Lower leg skin (tissue), 4 donors: ENCODE measurements around the gene CEP76. TPM values are rescaled to one million over a fixed set of nuclear protein-coding genes. Genes with fewer than 3 reads are reported as not detected.

Source experiments
- DNase-seq, 2 donors: peaks; one replicate each; pipeline ENCODE4 v3.0.0-alpha.2; 2019; ENCODE audit warnings: low spot score in 2 of 2
- H3K4me3 ChIP-seq: fragments of 200-600 bp; sonication (generic); 2 replicates; pipeline ENCODE4 v1.5.1; 2017; ENCODE audit warnings: mild to moderate bottlenecking, low read depth; ENCODE audit not compliant: poor library complexity, severe bottlenecking
- POLR2A ChIP-seq, 2 donors: fragments of 450-650 bp; IDR thresholded peaks; one replicate each; pipeline ENCODE4 v1.6.1; 2016 to 2017; ENCODE audit warnings: antibody characterized with exemption in 2 of 2, mild to moderate bottlenecking in 1 of 2, moderate library complexity in 1 of 2
- WGBS, 2 donors: methylation state at CpG; one replicate each; pipeline ENCODE4 v1.1.5; 2018; 5-methylcytosine and 5-hydroxymethylcytosine counted together
- intact Hi-C: fragments of 100-400 bp; cut with DNase I; formaldehyde crosslinking; loops from one replicate; pipeline ENCODE4 v1.15.0; 2023; ENCODE audit warnings: low total_unique reads
- total RNA-seq, 4 donors: library from RNA; depleted of rRNA; stranded (reverse); fragments of >200 nt; gene quantifications; one replicate each; pipeline ENCODE4 v1.1.0, GENCODE V29; 2016
- TF ChIP-seq, protein P1 (sequence below), 3 donors: fragments of 450-650 bp; IDR thresholded peaks; one replicate each; pipeline ENCODE4 v1.5.1; 2016; ENCODE audit warnings: antibody characterized with exemption in 3 of 3, mild to moderate bottlenecking in 3 of 3, moderate library complexity in 2 of 3

Gene CEP76
- total RNA-seq, 4 donors from 2014 or later = 16.1 to 18.9 (median 18.0) TPM

DNA sequence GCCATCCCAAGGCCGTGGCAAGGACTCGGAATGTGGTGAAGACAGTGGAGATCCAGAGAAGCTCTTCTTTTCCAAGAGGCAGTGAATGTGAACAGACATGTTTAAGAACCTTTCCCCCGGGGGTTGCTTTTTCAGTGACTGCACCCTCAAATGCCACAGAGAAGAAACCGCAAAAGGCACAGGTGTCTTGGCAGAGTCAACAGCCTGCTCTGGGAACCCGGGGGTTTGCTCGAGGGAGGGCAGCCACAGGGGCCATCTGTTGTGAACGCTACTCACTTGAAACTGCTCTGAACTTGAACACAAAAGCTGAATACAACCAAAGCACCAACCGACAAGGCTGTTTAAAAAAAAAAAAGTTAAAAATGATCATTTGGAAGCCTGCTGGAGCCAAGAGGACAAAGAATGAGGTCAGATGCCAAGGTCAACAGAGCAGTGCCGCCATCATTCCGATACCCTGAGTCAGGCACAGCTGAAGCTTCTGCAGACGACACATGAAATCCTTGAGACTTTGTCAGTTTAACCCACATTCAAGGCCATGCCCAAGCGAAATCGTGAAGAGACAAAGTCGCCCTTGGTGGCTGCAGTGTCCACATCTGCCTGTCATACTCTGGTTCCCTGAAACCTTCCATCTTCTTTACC is 47.7 kb upstream of the CEP76 start:
- peak in 1 of 2 donors; percentile 34 for DNase-seq
- no peak for TF ChIP-seq POLR2A (IDR thresholded peaks at IDR 0.05)
- TF ChIP-seq, protein P1, sequence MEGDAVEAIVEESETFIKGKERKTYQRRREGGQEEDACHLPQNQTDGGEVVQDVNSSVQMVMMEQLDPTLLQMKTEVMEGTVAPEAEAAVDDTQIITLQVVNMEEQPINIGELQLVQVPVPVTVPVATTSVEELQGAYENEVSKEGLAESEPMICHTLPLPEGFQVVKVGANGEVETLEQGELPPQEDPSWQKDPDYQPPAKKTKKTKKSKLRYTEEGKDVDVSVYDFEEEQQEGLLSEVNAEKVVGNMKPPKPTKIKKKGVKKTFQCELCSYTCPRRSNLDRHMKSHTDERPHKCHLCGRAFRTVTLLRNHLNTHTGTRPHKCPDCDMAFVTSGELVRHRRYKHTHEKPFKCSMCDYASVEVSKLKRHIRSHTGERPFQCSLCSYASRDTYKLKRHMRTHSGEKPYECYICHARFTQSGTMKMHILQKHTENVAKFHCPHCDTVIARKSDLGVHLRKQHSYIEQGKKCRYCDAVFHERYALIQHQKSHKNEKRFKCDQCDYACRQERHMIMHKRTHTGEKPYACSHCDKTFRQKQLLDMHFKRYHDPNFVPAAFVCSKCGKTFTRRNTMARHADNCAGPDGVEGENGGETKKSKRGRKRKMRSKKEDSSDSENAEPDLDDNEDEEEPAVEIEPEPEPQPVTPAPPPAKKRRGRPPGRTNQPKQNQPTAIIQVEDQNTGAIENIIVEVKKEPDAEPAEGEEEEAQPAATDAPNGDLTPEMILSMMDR (IDR thresholded peaks at IDR 0.05) = no peak
- intact Hi-C loops = no loop called here
- 48 to 62% methylated on average over 14 of the region's 14 CpGs for WGBS, 2 donors
- H3K4me3 ChIP-seq = no peak overlapping the region

DNA sequence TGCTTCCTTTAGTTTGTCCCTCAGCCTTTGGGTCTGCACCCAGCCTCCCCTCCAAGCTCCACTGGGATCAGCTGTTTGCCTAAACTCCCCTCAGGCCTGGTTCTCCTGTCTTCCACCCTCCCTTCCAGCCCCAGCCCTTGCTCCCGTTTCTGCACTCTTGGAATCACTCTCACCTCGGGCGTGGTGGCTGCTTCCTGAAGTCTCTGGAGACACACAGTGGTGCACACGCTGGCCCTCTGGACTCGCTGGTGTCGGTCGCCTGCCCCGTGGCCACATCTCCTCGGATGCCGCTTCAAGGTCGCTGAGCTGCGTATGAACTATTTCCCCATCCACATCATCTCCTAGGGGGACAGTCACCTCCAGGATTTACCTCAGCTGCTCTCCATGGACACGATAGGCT is 46.6 kb upstream of the CEP76 start:
- TF ChIP-seq, protein P1 (IDR thresholded peaks at IDR 0.05) = no peak
- peak in 1 of 2 donors; percentile 64 for DNase-seq
- intact Hi-C loops = no loop called here
- no peak overlapping the region for H3K4me3 ChIP-seq
- WGBS, 2 donors = 77 to 78% methylated on average over 13 of the region's 13 CpGs

DNA sequence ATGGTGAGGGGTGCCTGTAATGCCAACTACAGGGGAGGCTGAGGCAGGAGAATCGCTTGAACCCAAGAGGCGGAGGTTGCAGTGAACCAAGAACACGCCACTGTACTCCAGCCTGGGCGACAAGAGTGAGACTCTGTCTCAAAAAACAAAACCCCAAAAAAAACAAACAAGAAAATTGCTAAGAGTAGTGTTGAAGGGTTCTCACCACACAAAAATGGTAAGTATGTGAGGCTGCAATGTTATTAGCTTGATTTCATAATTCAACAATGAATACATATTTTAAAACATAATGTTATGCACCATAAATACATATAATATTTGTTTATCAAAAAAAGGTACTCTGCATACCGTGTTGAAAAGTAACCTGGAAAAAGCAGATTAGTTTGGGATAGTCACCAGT is 46.1 kb upstream of the CEP76 start:
- intact Hi-C loops = no loop called here
- TF ChIP-seq, protein P1 (IDR thresholded peaks at IDR 0.05) = no peak
- no peak for TF ChIP-seq POLR2A (IDR thresholded peaks at IDR 0.05)
- no peak for DNase-seq
- no peak overlapping the region for H3K4me3 ChIP-seq
- 88 to 95% methylated on average over 5 of the region's 5 CpGs for WGBS, 2 donors

DNA sequence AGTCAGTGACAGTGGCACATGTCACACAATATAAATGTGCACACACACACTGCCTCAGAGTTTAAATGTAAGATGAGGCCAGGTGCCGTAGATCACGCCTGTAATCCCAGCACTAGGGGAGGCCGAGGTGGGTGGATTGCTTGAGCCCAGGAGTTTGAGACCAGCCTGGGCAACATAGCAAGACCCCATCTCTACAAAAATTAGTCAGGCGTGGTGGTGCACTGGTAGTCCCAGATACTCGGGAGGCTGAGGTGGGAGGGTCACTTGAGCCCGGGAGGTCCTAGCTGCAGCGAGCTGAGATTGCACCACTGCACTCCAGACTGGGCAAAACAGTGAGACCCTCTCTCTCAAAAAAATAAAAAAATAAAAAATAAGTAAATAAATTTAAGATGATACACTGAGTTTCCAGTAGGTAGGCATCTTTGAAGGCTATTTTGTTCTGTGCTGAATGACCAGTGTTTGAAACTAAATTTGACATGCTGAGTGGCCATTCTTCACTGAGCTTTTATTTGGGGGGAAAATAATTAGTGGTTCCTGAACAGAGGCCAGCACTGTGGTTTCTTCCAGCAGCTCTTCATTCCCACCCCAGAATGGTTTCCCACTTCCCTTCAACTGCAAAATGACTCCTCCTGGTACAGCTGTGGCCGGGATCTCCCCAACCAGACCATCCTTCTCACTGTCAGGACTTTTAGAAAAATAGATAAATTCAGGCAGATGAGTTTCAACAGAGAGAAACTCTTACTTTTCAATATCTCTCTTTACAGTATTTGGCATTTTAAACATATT is 45.2 kb upstream of the CEP76 start:
- peak in 1 of 2 donors; percentile 43 for DNase-seq
- H3K4me3 ChIP-seq = no peak overlapping the region
- TF ChIP-seq, protein P1 (IDR thresholded peaks at IDR 0.05) = no peak
- TF ChIP-seq POLR2A (IDR thresholded peaks at IDR 0.05) = no peak
- 88 to 90% methylated on average over 8 of the region's 8 CpGs for WGBS, 2 donors
- intact Hi-C loops = no loop called here

DNA sequence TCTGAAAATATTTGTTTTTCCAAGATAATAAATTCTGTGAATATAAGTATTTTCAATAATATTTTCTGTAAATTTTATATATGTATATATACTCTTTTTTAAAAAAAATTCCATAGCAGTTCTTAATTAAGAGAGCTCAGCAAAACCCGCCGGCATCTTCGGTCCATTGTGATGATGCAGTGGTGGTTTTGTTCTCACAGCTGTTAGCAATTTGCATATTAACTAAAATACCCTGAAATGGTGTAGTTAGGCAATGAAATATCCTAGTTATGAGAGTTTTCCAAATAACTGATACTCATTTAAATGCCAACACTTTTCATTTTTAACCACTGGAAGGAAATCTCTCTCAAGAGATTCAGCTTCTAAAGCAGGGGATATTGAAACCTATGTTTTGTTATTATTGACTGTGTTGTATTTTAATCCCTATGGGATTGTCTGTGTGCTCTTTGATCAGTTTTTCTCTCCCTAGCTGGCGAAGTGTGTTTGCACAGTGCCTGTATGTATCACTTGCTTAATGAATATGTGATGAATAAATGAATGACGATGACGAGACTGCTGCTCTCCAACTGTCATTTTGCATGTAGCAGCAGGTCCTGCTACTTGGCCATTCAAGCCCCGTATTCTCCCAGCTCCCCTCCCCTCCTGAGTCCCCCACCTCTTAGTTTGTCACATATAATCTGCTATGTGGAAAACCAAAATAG is 42.7 kb upstream of the CEP76 start:
- WGBS, 2 donors = 57 to 65% methylated on average over 7 of the region's 7 CpGs

More for the DNA sequence above, 42.7 kb upstream of the CEP76 start:
- TF ChIP-seq, protein P1 (IDR thresholded peaks at IDR 0.05) = no peak
- TF ChIP-seq POLR2A (IDR thresholded peaks at IDR 0.05) = no peak
- peak in 1 of 2 donors; percentile 23 for DNase-seq
- intact Hi-C loops = no loop called here
- no peak overlapping the region for H3K4me3 ChIP-seq
